ENCODE data around the gene RMRP.

- TF ChIP-seq CTCF (IDR thresholded peaks at IDR 0.05) (no peak), POLR2A (IDR thresholded peaks at IDR 0.05) (no peak)
Measured at GRCh38 chr9:35682520-35683315, 24.9 kb upstream of the RMRP start.

Measured in lower leg skin (tissue), 3 donors.